GM12878 (cell line): ENCODE measurements around the gene RET. TPM values are rescaled to one million over a fixed set of nuclear protein-coding genes. Genes with fewer than 3 reads are reported as not detected.

ENCODE experiments used
- ATAC-seq: fragments of 200-7000 bp; cut with Tn5 transposase; 3 replicates; pipeline ENCODE4 v1.9.1; 2020; ENCODE audit warnings: mild to moderate bottlenecking, moderate library complexity
- BruUV-seq: library from RNA; stranded (reverse); fragments of 400-500 nt; replicated peaks from 2 replicates; lab custom pipeline; 2021; lab: Mats Ljungman, UMichigan
- CTCF ChIA-PET: fragments of 300-600 bp; sonication (Branson Sonifier 250); formaldehyde crosslinking; extraction: SDS; loops from one replicate; lab custom pipeline; 2021; ENCODE audit warnings: inconsistent platforms; lab: Yijun Ruan, JAX
- POLR2A ChIA-PET: fragments of 350-600 bp; formaldehyde crosslinking; extraction: SDS; loops from one replicate; lab custom pipeline; 2021; ENCODE audit warnings: inconsistent platforms; lab: Charles Lee
- RAD21 ChIA-PET: fragments of 300-600 bp; sonication (Branson Sonifier 250); formaldehyde crosslinking; loops from one replicate; lab custom pipeline; 2023; ENCODE audit warnings: antibody characterized with exemption; ENCODE audit not compliant: unreplicated experiment; lab: Charles Lee
- SMC1A ChIA-PET: fragments of 300-600 bp; sonication (Branson Sonifier 250); formaldehyde crosslinking; loops from one replicate; lab custom pipeline; 2023; ENCODE audit not compliant: unreplicated experiment, uncharacterized antibody; lab: Charles Lee
- DNase-seq: peaks from one replicate; pipeline ENCODE4 v3.0.0-alpha.2; 2011; ENCODE audit warnings: low read depth, low spot score
- FAIRE-seq: peaks from 3 replicates; lab custom pipeline; 2011; peaks lifted over from hg19 to GRCh38; lab: Jason Lieb, UNC
- H2AFZ ChIP-seq: 2 replicates; pipeline ENCODE4 v1.6.0; 2011; ENCODE audit warnings: low read depth, low read length, control low read depth; ENCODE audit not compliant: control insufficient read depth
- H3K27ac ChIP-seq: 2 replicates; pipeline ENCODE4 v1.5.1; 2011; ENCODE audit warnings: control low read depth; ENCODE audit not compliant: control insufficient read depth, insufficient read depth
- H3K27me3 ChIP-seq, 2 experiments: replicated peaks in 1 of 2; 2 replicates each; pipeline versions ENCODE4 v1.6.0 to v1.6.1; 2011; ENCODE audit warnings: low read length in 1 of 2; ENCODE audit not compliant: control insufficient read depth in 2 of 2, insufficient read depth in 2 of 2
- H3K36me3 ChIP-seq, 2 experiments: 2 replicates each; pipeline ENCODE4 v1.5.1; 2011; ENCODE audit warnings: low read length in 1 of 2; ENCODE audit not compliant: control insufficient read depth in 2 of 2, insufficient read depth in 2 of 2
- H3K4me1 ChIP-seq: 2 replicates; pipeline ENCODE4 v1.6.1; 2011; ENCODE audit warnings: mild to moderate bottlenecking, low read length, moderate library complexity, mixed read lengths; ENCODE audit not compliant: control insufficient read depth, insufficient read depth
- H3K4me2 ChIP-seq: 2 replicates; pipeline ENCODE4 v1.6.0; 2011; ENCODE audit warnings: control low read depth; ENCODE audit not compliant: control insufficient read depth, insufficient read depth
- H3K4me3 ChIP-seq: fragments of 200-600 bp; sonication (generic); 2 replicates; pipeline ENCODE4 v1.5.1; 2016
- H3K79me2 ChIP-seq: 2 replicates; pipeline ENCODE4 v1.6.0; 2011; ENCODE audit warnings: low read length; ENCODE audit not compliant: control insufficient read depth, insufficient read depth
- H3K9ac ChIP-seq: 2 replicates; pipeline ENCODE4 v1.8.0; 2011; ENCODE audit warnings: low read length, control low read depth, mixed read lengths; ENCODE audit not compliant: control insufficient read depth, insufficient read depth
- H3K9me3 ChIP-seq: replicated peaks from 3 replicates; pipeline ENCODE4 v1.5.1; 2011; ENCODE audit warnings: mild to moderate bottlenecking, low read length; ENCODE audit not compliant: control insufficient read depth, insufficient read depth
- H4K20me1 ChIP-seq: 2 replicates; pipeline ENCODE4 v1.6.0; 2011; ENCODE audit not compliant: control insufficient read depth, insufficient read depth
- BCL11A ChIP-seq: IDR thresholded peaks from 2 replicates; pipeline ENCODE4 v1.6.1; 2011; ENCODE audit warnings: low read depth, low read length
- BMI1 ChIP-seq: fragments of 450-650 bp; IDR thresholded peaks from 2 replicates; pipeline ENCODE4 v1.6.1; 2016; ENCODE audit warnings: mild to moderate bottlenecking, moderate library complexity, borderline replicate concordance
- CBX3 ChIP-seq: fragments of 200-600 bp; sonication (generic); IDR thresholded peaks from 2 replicates; pipeline ENCODE4 v1.6.1; 2016; ENCODE audit warnings: low read depth, borderline replicate concordance
- CUX1 ChIP-seq: IDR thresholded peaks from 2 replicates; pipeline ENCODE4 v1.6.1; 2012; ENCODE audit warnings: improper control_type of control experiment, low read depth, low read length; ENCODE audit not compliant: insufficient replicate concordance
- NR2F1 ChIP-seq: fragments of 450-650 bp; conservative IDR thresholded peaks from 2 replicates; pipeline ENCODE4 v1.6.1; 2017; ENCODE audit warnings: mild to moderate bottlenecking
- POLR2A ChIP-seq: IDR thresholded peaks from 2 replicates; pipeline ENCODE4 v1.6.1; 2011; ENCODE audit warnings: low read depth, mild to moderate bottlenecking, low read length
- RUNX3 ChIP-seq: IDR thresholded peaks from 2 replicates; pipeline ENCODE4 v1.6.1; 2012; ENCODE audit warnings: low read length, inconsistent platforms
- TAF1 ChIP-seq: IDR thresholded peaks from 2 replicates; pipeline ENCODE4 v1.6.1; 2011; ENCODE audit warnings: mild to moderate bottlenecking, low read depth, low read length, borderline replicate concordance
- TBL1XR1 ChIP-seq: IDR thresholded peaks from 2 replicates; pipeline ENCODE4 v1.6.1; 2012; ENCODE audit warnings: low read depth, low read length, improper control_type of control experiment
- WGBS: methylation state at CpG from one replicate; pipeline ENCODE4 v1.1.6; 2016; ENCODE audit warnings: low lambda C conversion rate; ENCODE audit not compliant: insufficient replicate concordance, insufficient coverage; ENCODE audit errors: missing lambda C conversion rate; 5-methylcytosine and 5-hydroxymethylcytosine counted together
- in situ Hi-C: fragments of 300-500 bp; cut with MboI; formaldehyde crosslinking; loops from 9 replicates; pipeline ENCODE4 v1.14.3; 2018; ENCODE audit warnings: mixed read lengths
- intact Hi-C: fragments of 100-400 bp; cut with micrococcal nuclease; formaldehyde crosslinking; loops from one replicate; pipeline ENCODE4 v1.14.2; 2022; ENCODE audit not compliant: unreplicated experiment
- polyA plus RNA-seq, 11 experiments: library from polyadenylated mRNA; depleted of rRNA in 4 of 11; unstranded in 6 of 11; stranded (reverse) in 5 of 11; fragments of >200 nt; fragmentation: Nextera tagmentation in 4 of 11; fragmentation: Illumina TruSeq in 1 of 11; extraction: Ambion mirVana in 4 of 11; extraction: Trizol in 1 of 11; gene quantifications; 1 replicate in 1 of 11; 2 replicates in 10 of 11; pipeline versions ENCODE4 v1.2.1 to v1.2.3, GENCODE V29; 2011 to 2016; ENCODE audit warnings: inconsistent platforms in 2 of 11, missing spikeins in 2 of 11, low read depth in 1 of 11
- total RNA-seq, 4 experiments: library from RNA; depleted of rRNA in 3 of 4; stranded (reverse); fragments of >200 nt in 3 of 4; fragmentation: Illumina TruSeq in 1 of 4; extraction: Trizol in 1 of 4; gene quantifications; 2 replicates each; pipeline versions ENCODE4 v1.2.1 to v1.2.3, GENCODE V29; 2013 to 2021
- TF ChIP-seq, protein P1 (sequence below): fragments of 450-650 bp; IDR thresholded peaks from 2 replicates; pipeline ENCODE4 v1.6.1; 2016; ENCODE audit warnings: mild to moderate bottlenecking

RET gene
- total and polyA plus RNA-seq, 10 of the 15 experiments (the other 5 are each of a cell fraction or from before 2014, with no cell fraction given) = not detected

DNA sequence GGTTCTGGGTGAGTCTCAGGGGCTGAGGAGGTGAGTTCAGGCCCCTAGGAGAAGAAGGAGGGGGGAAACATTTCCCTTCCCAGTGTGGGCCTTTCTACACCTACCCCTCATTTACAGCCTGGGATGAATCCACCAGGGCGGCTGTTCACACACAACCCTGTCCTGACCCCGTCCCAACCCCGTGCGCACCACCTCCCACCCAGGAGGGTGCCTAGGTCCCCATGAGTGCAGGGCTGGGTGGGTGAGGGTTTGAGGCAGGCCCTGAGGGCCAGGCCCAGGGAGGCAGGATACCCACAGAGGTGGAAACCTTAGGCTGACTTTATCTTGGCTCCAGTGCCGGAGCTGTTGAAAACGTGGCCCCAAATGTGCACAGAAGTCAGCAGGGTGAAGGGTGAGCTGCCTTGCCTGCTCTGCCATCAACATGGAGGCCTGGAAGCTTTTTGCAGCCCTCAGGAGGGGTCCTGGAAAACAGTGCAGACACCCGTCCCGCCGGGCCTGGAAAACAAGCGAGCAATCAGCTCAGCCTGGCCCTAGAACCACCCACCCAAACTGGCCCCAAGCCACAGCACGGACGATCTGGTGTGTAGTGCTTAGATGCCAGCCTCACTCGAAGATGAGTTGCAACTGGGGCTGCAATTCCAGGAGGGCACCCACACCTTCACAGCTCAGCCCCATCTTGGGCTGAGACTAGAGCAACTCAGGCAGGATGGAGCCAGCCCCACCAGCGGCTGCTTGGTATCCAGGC, 9.3 kb upstream of the RET start:
- no TSS peak for BruUV-seq
- RAD21 ChIA-PET = no interaction called here
- no peaks in the 10 kb centered on the region for H3K9me3 ChIP-seq

GRCh38 chr10:43068136-43068395, 8.8 kb upstream of the RET start:
- intact Hi-C loops = no loop called here
- SMC1A ChIA-PET = no interaction called here
- TF ChIP-seq TAF1 (no peak), BCL11A (no peak), CBX3 (no peak), BMI1 (no peak), RUNX3 (no peak), POLR2A (no peak), NR2F1 (no peak), TBL1XR1 (no peak), CUX1 (no peak)
- TF ChIP-seq, protein P1, sequence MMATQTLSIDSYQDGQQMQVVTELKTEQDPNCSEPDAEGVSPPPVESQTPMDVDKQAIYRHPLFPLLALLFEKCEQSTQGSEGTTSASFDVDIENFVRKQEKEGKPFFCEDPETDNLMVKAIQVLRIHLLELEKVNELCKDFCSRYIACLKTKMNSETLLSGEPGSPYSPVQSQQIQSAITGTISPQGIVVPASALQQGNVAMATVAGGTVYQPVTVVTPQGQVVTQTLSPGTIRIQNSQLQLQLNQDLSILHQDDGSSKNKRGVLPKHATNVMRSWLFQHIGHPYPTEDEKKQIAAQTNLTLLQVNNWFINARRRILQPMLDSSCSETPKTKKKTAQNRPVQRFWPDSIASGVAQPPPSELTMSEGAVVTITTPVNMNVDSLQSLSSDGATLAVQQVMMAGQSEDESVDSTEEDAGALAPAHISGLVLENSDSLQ = no peak

More for the DNA sequence above, 9.3 kb upstream of the RET start:
- ATAC-seq (no peak), FAIRE-seq (no peak), DNase-seq (no peak)
- 28% methylated on average over 14 of the region's 14 CpGs for WGBS
- Histone ChIP-seq H3K36me3 (no peaks in the 10 kb centered on the region), H2AFZ (no peak overlapping the region), H3K4me2 (no peak overlapping the region), H4K20me1 (no peaks in the 10 kb centered on the region), H3K27me3 (no peaks in the 10 kb centered on the region; a peak in 2 of 4 replicates), H3K27ac (no peak overlapping the region), H3K4me3 (no peak overlapping the region), H3K9ac (no peak overlapping the region), H3K4me1 (no peaks in the 10 kb centered on the region), H3K79me2 (no peaks in the 10 kb centered on the region)
- ChIA-PET POLR2A (no interaction called here), CTCF (no interaction called here), SMC1A (no interaction called here)
- in situ Hi-C loops (no loop called here), intact Hi-C loops (no loop called here)
- no peak for TF ChIP-seq TBL1XR1

More at GRCh38 chr10:43068136-43068395, 8.8 kb upstream of the RET start:
- Histone ChIP-seq H3K27ac (no peak overlapping the region), H3K4me3 (no peak overlapping the region), H3K4me1 (no peaks in the 10 kb centered on the region), H3K36me3 (no peaks in the 10 kb centered on the region), H2AFZ (no peak overlapping the region), H4K20me1 (no peaks in the 10 kb centered on the region), H3K27me3 (no peaks in the 10 kb centered on the region; a peak in 2 of 4 replicates), H3K9ac (no peak overlapping the region), H3K79me2 (no peaks in the 10 kb centered on the region), H3K9me3 (no peaks in the 10 kb centered on the region), H3K4me2 (no peak overlapping the region)
- CTCF ChIA-PET = interaction anchor here (1.1 kb wide), 1 partner anchor 60 kb away, joined by 4 read pairs; no protein-coding TSS in a partner anchor
- BruUV-seq = no TSS peak
- ATAC-seq = no peak
- FAIRE-seq = no peak
- DNase-seq = no peak
- POLR2A ChIA-PET = no interaction called here
- 44% methylated on average over 5 of the region's 5 CpGs for WGBS
- in situ Hi-C loops = no loop called here
- RAD21 ChIA-PET = no interaction called here
